ENCODE results near the gene PDE6D.
"Not testable (repeated sequence)": the region's sequence is repeated elsewhere in the genome, so short reads cannot be mapped to it uniquely, and the experiment has no call there.

Gene PDE6D

GRCh38 chr2:231751042-231751815 is 29.9 kb downstream of the PDE6D start:
- Histone ChIP-seq H3K9ac (ENCODE audit: low read depth, low read length, poor library complexity, severe bottlenecking) (no peak overlapping the region), H3K4me3 (ENCODE audit: low read length, poor library complexity, severe bottlenecking) (no peak overlapping the region), H3F3A (ENCODE audit: low read depth) (no peaks in the 10 kb centered on the region), H3K27me3 (ENCODE audit: insufficient read depth, low read length, poor library complexity, severe bottlenecking) (no peaks in the 10 kb centered on the region), H3K9me2 (replicated peaks; ENCODE audit: low read depth, low read length) (no peaks in the 10 kb centered on the region), H3K79me2 (ENCODE audit: insufficient read depth, low read length) (no peaks in the 10 kb centered on the region), H3K36me3 (ENCODE audit: insufficient read depth, low read length) (no peaks in the 10 kb centered on the region), H3K4me1 (ENCODE audit: insufficient read depth, low read length, poor library complexity, severe bottlenecking) (peaks cover 4% of the 10 kb centered on the region), H3K9me3 (ENCODE audit: insufficient read depth, low read depth, low read length) (no peaks in the 10 kb centered on the region), H2AFZ (ENCODE audit: low read length) (no peak overlapping the region), H3K4me2 (ENCODE audit: low read depth, low read length, poor library complexity, severe bottlenecking) (no peak overlapping the region), H4K20me1 (ENCODE audit: insufficient read depth, low read length, poor library complexity, severe bottlenecking) (no peaks in the 10 kb centered on the region)
- TF ChIP-seq CTCF (conservative IDR thresholded peaks at IDR 0.05; ENCODE audit: low read length) (no peak), EZH2phosphoT487 (IDR thresholded peaks at IDR 0.05; ENCODE audit: borderline replicate concordance) (no peak)

- H3K9me3 ChIP-seq (ENCODE audit: insufficient read depth, low read depth, low read length); H3K4me1 ChIP-seq (ENCODE audit: insufficient read depth, low read length, poor library complexity, severe bottlenecking); H3K4me3 ChIP-seq (ENCODE audit: low read length, poor library complexity, severe bottlenecking); H3K4me2 ChIP-seq (ENCODE audit: low read depth, low read length, poor library complexity, severe bottlenecking); H3K9me2 ChIP-seq (replicated peaks; ENCODE audit: low read depth, low read length); H3K9ac ChIP-seq (ENCODE audit: low read depth, low read length, poor library complexity, severe bottlenecking); H3K79me2 ChIP-seq (ENCODE audit: insufficient read depth, low read length); H3K27me3 ChIP-seq (ENCODE audit: insufficient read depth, low read length, poor library complexity, severe bottlenecking); H3F3A ChIP-seq (ENCODE audit: low read depth); H2AFZ ChIP-seq (ENCODE audit: low read length); H4K20me1 ChIP-seq (ENCODE audit: insufficient read depth, low read length, poor library complexity, severe bottlenecking); H3K36me3 ChIP-seq (ENCODE audit: insufficient read depth, low read length): not testable (repeated sequence)
These were observed 32.1 kb downstream of the PDE6D start for GRCh38 chr2:231749016-231749415.

- H3K9ac ChIP-seq (ENCODE audit: low read depth, low read length, poor library complexity, severe bottlenecking); H3F3A ChIP-seq (ENCODE audit: low read depth); H3K9me2 ChIP-seq (replicated peaks; ENCODE audit: low read depth, low read length); H3K9me3 ChIP-seq (ENCODE audit: insufficient read depth, low read depth, low read length); H3K4me2 ChIP-seq (ENCODE audit: low read depth, low read length, poor library complexity, severe bottlenecking); H3K27me3 ChIP-seq (ENCODE audit: insufficient read depth, low read length, poor library complexity, severe bottlenecking); H2AFZ ChIP-seq (ENCODE audit: low read length); H3K4me1 ChIP-seq (ENCODE audit: insufficient read depth, low read length, poor library complexity, severe bottlenecking); H4K20me1 ChIP-seq (ENCODE audit: insufficient read depth, low read length, poor library complexity, severe bottlenecking); H3K79me2 ChIP-seq (ENCODE audit: insufficient read depth, low read length); H3K4me3 ChIP-seq (ENCODE audit: low read length, poor library complexity, severe bottlenecking); H3K36me3 ChIP-seq (ENCODE audit: insufficient read depth, low read length): not testable (repeated sequence)
These were observed 32.8 kb downstream of the PDE6D start for GRCh38 chr2:231748153-231748896.

- Histone ChIP-seq H3K4me2 (ENCODE audit: low read depth, low read length, poor library complexity, severe bottlenecking) (no peak overlapping the region), H3K79me2 (ENCODE audit: insufficient read depth, low read length) (no peaks in the 10 kb centered on the region), H3F3A (ENCODE audit: low read depth) (no peaks in the 10 kb centered on the region), H3K9me2 (replicated peaks; ENCODE audit: low read depth, low read length) (no peaks in the 10 kb centered on the region), H4K20me1 (ENCODE audit: insufficient read depth, low read length, poor library complexity, severe bottlenecking) (no peaks in the 10 kb centered on the region), H3K9ac (ENCODE audit: low read depth, low read length, poor library complexity, severe bottlenecking) (no peak overlapping the region), H2AFZ (ENCODE audit: low read length) (no peak overlapping the region), H3K27me3 (ENCODE audit: insufficient read depth, low read length, poor library complexity, severe bottlenecking) (no peaks in the 10 kb centered on the region), H3K36me3 (ENCODE audit: insufficient read depth, low read length) (no peaks in the 10 kb centered on the region), H3K9me3 (ENCODE audit: insufficient read depth, low read depth, low read length) (no peaks in the 10 kb centered on the region), H3K4me1 (ENCODE audit: insufficient read depth, low read length, poor library complexity, severe bottlenecking) (peaks cover 4% of the 10 kb centered on the region), H3K4me3 (ENCODE audit: low read length, poor library complexity, severe bottlenecking) (no peak overlapping the region)
- TF ChIP-seq CTCF (conservative IDR thresholded peaks at IDR 0.05; ENCODE audit: low read length) = no peak
- TF ChIP-seq EZH2phosphoT487 (IDR thresholded peaks at IDR 0.05; ENCODE audit: borderline replicate concordance) = no peak
These were observed 35.6 kb downstream of the PDE6D start for GRCh38 chr2:231745303-231746038.

All from Loucy (cell line).